Peyer's patch (tissue), 4 donors: ENCODE results near the gene GMCL1. TPM values are rescaled to one million over a fixed set of nuclear protein-coding genes. Genes with fewer than 3 reads are reported as not detected.

ENCODE experiments used
- DNase-seq, 3 donors: peaks; one replicate each; pipeline ENCODE4 v3.0.0-alpha.2; 2017 to 2019
- H3K27ac ChIP-seq, 4 donors: fragments of 200-600 bp; sonication (generic); one replicate each; pipeline ENCODE4 v1.5.1; 2016 to 2019
- H3K27me3 ChIP-seq, 2 donors: fragments of 200-600 bp; sonication (generic); one replicate each; pipeline ENCODE4 v1.5.1; 2019
- H3K36me3 ChIP-seq, 3 donors: fragments of 200-600 bp; sonication (generic); one replicate each; pipeline ENCODE4 v1.5.1; 2016 to 2019
- H3K4me1 ChIP-seq, 4 donors: fragments of 200-600 bp; sonication (generic); one replicate each; pipeline ENCODE4 v1.5.1; 2016 to 2019
- H3K4me3 ChIP-seq, 4 donors: fragments of 200-600 bp; sonication (generic); 1 replicate in 3 of 4; 2 replicates in 1 of 4; pipeline ENCODE4 v1.5.1; 2016 to 2019; ENCODE audit warnings: mild to moderate bottlenecking in 1 of 4
- H3K9me3 ChIP-seq, 4 donors: fragments of 200-600 bp; sonication (generic); one replicate each; pipeline ENCODE4 v1.5.1; 2016 to 2019; ENCODE audit warnings: mild to moderate bottlenecking in 1 of 4
- CTCF ChIP-seq, 6 experiments: fragments of 450-650 bp in 4 of 6; fragments of 200-600 bp in 2 of 6; sonication (generic) in 1 of 6; IDR thresholded peaks; one replicate each; pipeline ENCODE4 v1.5.1; 2017 to 2019; ENCODE audit warnings: antibody characterized with exemption in 6 of 6, mild to moderate bottlenecking in 3 of 6, moderate library complexity in 1 of 6
- POLR2A ChIP-seq, 2 donors: fragments of 450-650 bp; IDR thresholded peaks; one replicate each; pipeline ENCODE4 v1.5.1; 2017; ENCODE audit warnings: antibody characterized with exemption in 2 of 2, mild to moderate bottlenecking in 2 of 2, moderate library complexity in 2 of 2
- total RNA-seq, 4 donors: library from RNA; depleted of rRNA; stranded (reverse); fragments of >200 nt; gene quantifications; one replicate each; pipeline ENCODE4 v1.1.0, GENCODE V29; 2016

The GMCL1 gene
- total RNA-seq, 4 donors from 2014 or later = 15.4 to 29.2 (median 23.0) TPM

DNA sequence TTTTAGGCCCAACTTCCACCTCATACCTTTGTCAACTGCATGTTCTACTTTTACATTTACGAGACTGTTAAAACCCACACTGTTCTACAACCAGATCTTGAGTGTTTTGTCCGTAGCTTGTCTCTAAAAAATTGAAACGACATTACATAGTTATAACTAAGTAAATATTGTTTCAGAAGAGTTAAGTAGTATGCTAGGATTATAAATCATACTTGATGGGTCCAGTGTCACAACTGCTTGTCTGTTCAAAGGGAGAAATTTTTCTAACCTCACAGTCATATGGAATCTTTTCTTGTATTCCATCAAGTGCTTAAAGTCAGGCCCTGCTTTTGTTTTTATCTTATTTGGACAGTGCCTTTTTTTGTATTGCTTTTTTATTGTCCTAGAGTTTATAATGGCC lies 4.3 kb downstream of the GMCL1 start:
- H3K9me3 ChIP-seq = no peaks in the 10 kb centered on the region

GRCh38 chr2:69835666-69836065 lies 6.2 kb downstream of the GMCL1 start:
- Histone ChIP-seq H3K27me3 (no peaks in the 10 kb centered on the region), H3K4me3 (no peak overlapping the region), H3K27ac (no peak overlapping the region), H3K9me3 (no peaks in the 10 kb centered on the region), H3K4me1 (peaks cover 0 to 28% (median 4%) of the 10 kb centered on the region in 4 donors), H3K36me3 (peaks cover 0 to 19% (median 0%) of the 10 kb centered on the region in 3 donors)
- TF ChIP-seq POLR2A (IDR thresholded peaks at IDR 0.05) (no peak), CTCF (IDR thresholded peaks at IDR 0.05) (no peak)
- no peak for DNase-seq

More for the DNA sequence above, 4.3 kb downstream of the GMCL1 start:
- Histone ChIP-seq H3K27ac (no peak overlapping the region), H3K36me3 (peaks cover 0 to 10% (median 0%) of the 10 kb centered on the region in 3 donors), H3K4me1 (peaks cover 0 to 29% (median 5%) of the 10 kb centered on the region in 4 donors), H3K4me3 (no peak overlapping the region), H3K27me3 (no peaks in the 10 kb centered on the region)
- DNase-seq = no peak
- no peak for TF ChIP-seq POLR2A (IDR thresholded peaks at IDR 0.05)
- TF ChIP-seq CTCF (IDR thresholded peaks at IDR 0.05) = no peak

DNA sequence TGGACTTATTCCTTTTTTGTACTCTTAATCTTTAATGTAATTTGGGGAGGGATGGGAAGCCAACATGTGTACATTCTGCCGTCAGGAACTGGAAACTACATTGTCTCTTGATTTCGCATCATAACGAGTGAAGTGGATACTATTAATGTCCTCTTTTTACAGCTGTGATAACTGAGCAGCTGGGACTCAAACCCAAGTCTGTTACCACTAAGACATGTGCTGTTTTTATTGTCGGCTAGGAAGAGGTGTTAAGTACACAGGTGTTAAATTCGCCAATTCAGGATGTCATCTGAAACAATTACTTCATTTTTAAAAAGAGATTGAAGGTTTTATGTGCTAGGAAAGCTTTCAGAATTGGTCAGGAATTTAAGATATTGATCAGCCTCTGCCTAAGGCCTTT lies 6.9 kb downstream of the GMCL1 start:
- Histone ChIP-seq H3K9me3 (no peaks in the 10 kb centered on the region), H3K27ac (no peak overlapping the region), H3K4me1 (peaks cover 0 to 22% (median under 1%) of the 10 kb centered on the region in 4 donors), H3K27me3 (no peaks in the 10 kb centered on the region), H3K36me3 (peaks cover 0 to 25% (median 0%) of the 10 kb centered on the region in 3 donors), H3K4me3 (no peak overlapping the region)
- TF ChIP-seq POLR2A (IDR thresholded peaks at IDR 0.05) = no peak
- no peak for TF ChIP-seq CTCF (IDR thresholded peaks at IDR 0.05)
- DNase-seq = no peak

GRCh38 chr2:69837533-69837932 lies 8.1 kb downstream of the GMCL1 start:
- peaks cover 0 to 25% (median 0%) of the 10 kb centered on the region in 3 donors for H3K36me3 ChIP-seq
- H3K9me3 ChIP-seq = no peaks in the 10 kb centered on the region
- H3K27ac ChIP-seq = no peak overlapping the region
- H3K4me3 ChIP-seq = no peak overlapping the region
- TF ChIP-seq POLR2A (IDR thresholded peaks at IDR 0.05) (no peak), CTCF (IDR thresholded peaks at IDR 0.05) (no peak)
- no peak for DNase-seq
- no peaks in the 10 kb centered on the region for H3K27me3 ChIP-seq
- H3K4me1 ChIP-seq = peaks cover 0 to 14% (median 0%) of the 10 kb centered on the region in 4 donors

GRCh38 chr2:69843993-69844392 lies 14.5 kb downstream of the GMCL1 start:
- Histone ChIP-seq H3K4me1 (no peaks in the 10 kb centered on the region), H3K4me3 (no peak overlapping the region), H3K27me3 (no peaks in the 10 kb centered on the region), H3K9me3 (no peaks in the 10 kb centered on the region), H3K27ac (no peak overlapping the region), H3K36me3 (peaks cover 0 to 56% (median 0%) of the 10 kb centered on the region in 3 donors)
- DNase-seq = no peak
- TF ChIP-seq CTCF (IDR thresholded peaks at IDR 0.05) (no peak), POLR2A (IDR thresholded peaks at IDR 0.05) (no peak)

DNA sequence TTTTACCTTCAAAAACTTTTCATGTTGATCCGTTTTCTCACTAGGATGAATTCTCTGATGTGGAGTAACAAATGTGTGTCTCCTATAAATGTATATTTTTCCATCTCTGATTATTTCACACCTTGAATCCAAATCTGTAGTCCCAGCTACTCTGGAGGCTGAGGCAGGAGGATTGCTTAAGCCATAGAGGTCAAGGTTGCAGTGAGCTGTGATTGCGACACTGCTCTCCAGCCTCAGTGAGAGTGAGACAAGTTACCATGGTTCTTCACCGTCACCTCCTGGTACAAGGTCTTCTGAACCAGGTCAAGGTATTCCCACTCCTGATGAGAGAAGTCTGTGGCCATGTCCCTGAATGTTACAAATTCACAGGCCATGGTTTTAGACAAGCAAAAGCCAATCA lies 15.1 kb downstream of the GMCL1 start:
- no peak overlapping the region for H3K4me3 ChIP-seq

More for the DNA sequence above, 15.1 kb downstream of the GMCL1 start:
- H3K9me3 ChIP-seq = no peaks in the 10 kb centered on the region
- H3K27me3 ChIP-seq = no peaks in the 10 kb centered on the region
- DNase-seq = no peak
- no peak overlapping the region for H3K27ac ChIP-seq
- H3K36me3 ChIP-seq = peaks cover 0 to 59% (median 0%) of the 10 kb centered on the region in 3 donors
- no peaks in the 10 kb centered on the region for H3K4me1 ChIP-seq
- TF ChIP-seq POLR2A (IDR thresholded peaks at IDR 0.05) = no peak
- TF ChIP-seq CTCF (IDR thresholded peaks at IDR 0.05) = no peak
